Measurements from ENCODE around the gene GTPBP1.

The GTPBP1 gene

GRCh38 chr22:38758276-38758945 lies 52.7 kb downstream of the GTPBP1 start:
- Histone ChIP-seq H3K36me3 (no peaks in the 10 kb centered on the region), H3K9me3 (no peaks in the 10 kb centered on the region), H3K4me1 (peaks cover 2 to 23% (median 17%) of the 10 kb centered on the region in 4 donors), H3K27me3 (peaks cover 0 to 9% of the 10 kb centered on the region in 2 donors), H3K27ac (no peak overlapping the region), H3K4me3 (no peak overlapping the region)
- DNase-seq = no peak
- intact Hi-C loops (cut with DNase I; ENCODE audit: low total_unique reads) = no loop called here
- TF ChIP-seq CTCF (IDR thresholded peaks at IDR 0.05) = no peak

- peaks cover 0 to 9% of the 10 kb centered on the region in 2 donors for H3K27me3 ChIP-seq
- peaks cover 0 to 22% (median 11%) of the 10 kb centered on the region in 4 donors for H3K4me1 ChIP-seq
- DNase-seq = no peak
- H3K4me3 ChIP-seq = no peak overlapping the region
- intact Hi-C loops (cut with DNase I; ENCODE audit: low total_unique reads) = no loop called here
- H3K36me3 ChIP-seq = no peaks in the 10 kb centered on the region
- no peak for TF ChIP-seq CTCF (IDR thresholded peaks at IDR 0.05)
- H3K9me3 ChIP-seq = no peaks in the 10 kb centered on the region
- H3K27ac ChIP-seq = no peak overlapping the region
These were observed 53.3 kb downstream of the GTPBP1 start for GRCh38 chr22:38759005-38759404.

DNA sequence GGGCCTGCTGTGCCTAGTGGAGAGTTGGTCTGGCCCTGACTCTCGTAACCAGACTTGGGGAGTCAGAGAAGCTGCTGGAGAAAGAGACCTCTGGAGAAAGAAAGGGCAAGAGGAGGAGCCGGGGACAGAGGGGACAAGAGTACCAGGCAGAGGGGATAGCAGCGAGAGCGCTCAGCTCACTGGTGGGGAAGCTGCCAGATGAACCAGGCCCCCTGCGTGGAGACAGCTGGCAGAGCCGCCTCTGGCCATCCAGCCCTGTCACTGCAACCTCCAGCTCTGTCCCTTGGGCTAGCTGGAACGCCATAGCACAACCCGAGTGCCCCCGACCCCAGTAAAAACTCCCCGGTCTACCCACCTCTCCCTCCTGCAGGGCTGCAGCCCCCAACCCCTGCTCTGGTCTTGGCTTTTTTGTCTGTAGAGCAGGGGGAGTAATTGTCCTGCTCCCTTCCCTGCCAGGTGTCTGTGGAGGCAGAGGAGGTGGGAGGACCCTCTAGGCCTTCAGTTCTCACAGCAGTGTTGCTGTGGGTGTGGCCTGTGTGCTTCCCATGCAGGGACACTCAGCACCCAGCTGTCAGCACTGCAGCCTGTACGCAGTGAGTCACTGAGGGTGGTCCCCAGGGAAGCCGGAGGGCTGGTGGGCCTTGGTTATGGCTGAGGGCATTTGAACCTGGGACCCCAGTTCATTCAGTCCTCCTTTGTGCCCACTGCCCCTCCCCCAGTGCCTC lies 54.9 kb downstream of the GTPBP1 start:
- intact Hi-C loops (cut with DNase I; ENCODE audit: low total_unique reads) = no loop called here
- DNase-seq = no peak
- H3K4me1 ChIP-seq = peaks cover 0 to 30% (median 9%) of the 10 kb centered on the region in 4 donors
- H3K9me3 ChIP-seq = no peaks in the 10 kb centered on the region
- H3K27me3 ChIP-seq = peaks cover 0 to 14% of the 10 kb centered on the region in 2 donors
- no peak overlapping the region for H3K4me3 ChIP-seq
- no peak overlapping the region for H3K27ac ChIP-seq
- TF ChIP-seq CTCF (IDR thresholded peaks at IDR 0.05) = no peak
- H3K36me3 ChIP-seq = no peaks in the 10 kb centered on the region

GRCh38 chr22:38761202-38762162 lies 55.7 kb downstream of the GTPBP1 start:
- DNase-seq = no peak
- Histone ChIP-seq H3K9me3 (no peaks in the 10 kb centered on the region), H3K27me3 (peaks cover 0 to 21% of the 10 kb centered on the region in 2 donors), H3K4me1 (peaks cover 0 to 26% (median 10%) of the 10 kb centered on the region in 4 donors), H3K4me3 (no peak overlapping the region), H3K27ac (no peak overlapping the region), H3K36me3 (no peaks in the 10 kb centered on the region)
- no peak for TF ChIP-seq CTCF (IDR thresholded peaks at IDR 0.05)
- intact Hi-C loops (cut with DNase I; ENCODE audit: low total_unique reads) = no loop called here

DNA sequence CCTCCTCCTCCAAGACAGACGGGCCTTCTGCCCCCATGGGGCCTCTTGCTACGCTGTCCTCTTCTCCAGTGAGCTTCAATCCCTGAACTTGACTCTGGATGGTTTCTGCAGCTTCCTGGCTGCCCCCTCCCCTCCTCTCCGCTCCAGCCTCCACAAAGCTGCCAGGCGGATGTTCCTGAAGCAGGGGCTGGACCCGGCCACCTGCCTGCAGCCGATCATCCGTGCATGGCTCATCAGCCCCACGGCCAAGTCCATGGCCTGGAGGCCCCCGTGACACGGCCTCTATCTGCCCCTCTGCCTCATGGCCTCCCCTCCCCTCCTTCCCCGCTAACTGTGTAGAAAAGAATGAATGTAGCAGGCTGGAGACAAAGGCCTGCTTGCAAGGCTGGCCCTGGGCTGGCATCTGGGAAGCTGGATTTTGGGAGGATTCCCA lies 56.8 kb downstream of the GTPBP1 start:
- peaks cover 0 to 15% (median 2%) of the 10 kb centered on the region in 4 donors for H3K4me1 ChIP-seq
- no peak for TF ChIP-seq CTCF (IDR thresholded peaks at IDR 0.05)
- H3K36me3 ChIP-seq = no peaks in the 10 kb centered on the region
- intact Hi-C loops (cut with DNase I; ENCODE audit: low total_unique reads) = no loop called here
- no peaks in the 10 kb centered on the region for H3K9me3 ChIP-seq
- H3K27ac ChIP-seq = no peak overlapping the region
- peaks cover 0 to 29% of the 10 kb centered on the region in 2 donors for H3K27me3 ChIP-seq
- H3K4me3 ChIP-seq = no peak overlapping the region
- no peak for DNase-seq

Measured in tibial artery (tissue), 4 donors.